ENCODE measurements around the gene NPFFR2. TPM values are rescaled to one million over a fixed set of nuclear protein-coding genes. Genes with fewer than 3 reads are reported as not detected.

The NPFFR2 gene
- total RNA-seq (2022; extraction: Qiagen RNA extraction; ENCODE audit: low read depth) = not detected in 5 replicates

DNA sequence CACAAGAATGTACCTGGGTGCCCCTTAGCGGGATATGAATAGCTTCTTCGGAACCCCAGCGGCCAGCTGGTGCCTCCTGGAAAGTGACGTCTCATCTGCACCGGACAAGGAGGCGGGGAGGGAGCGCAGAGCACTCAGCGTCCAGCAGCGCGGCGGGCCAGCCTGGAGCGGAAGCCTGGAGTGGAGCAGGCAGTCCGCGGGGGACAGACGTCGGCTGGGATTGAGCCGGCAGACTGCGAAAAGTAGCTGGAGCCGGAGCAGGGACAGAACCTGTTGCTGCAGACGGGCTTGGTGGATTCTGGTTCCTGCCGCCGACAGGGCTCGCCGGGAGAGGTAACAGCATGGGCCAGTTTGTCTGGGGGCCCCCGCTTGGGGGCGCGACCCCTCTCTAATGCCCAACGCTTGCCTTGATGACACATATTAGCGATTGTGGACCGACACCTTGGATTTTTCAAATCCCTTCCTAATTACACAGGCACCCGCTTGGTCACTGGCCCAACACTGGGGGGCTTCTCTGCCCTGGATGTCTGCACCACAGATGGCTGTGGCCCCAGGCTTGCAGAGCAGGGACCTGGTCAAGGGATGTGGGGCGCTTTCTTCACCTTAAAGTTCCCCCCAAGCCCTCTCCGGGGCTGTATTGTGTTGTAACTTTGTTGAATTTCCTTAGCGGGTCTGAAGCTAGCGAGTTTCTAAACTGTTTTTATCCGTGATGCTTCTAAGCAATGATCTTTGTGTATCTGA is at the start of gene NPFFR2:
NPFFR2 (plus strand) TSS at position 133 of the 741 bp plus-strand sequence. CDS start 96,592 bp downstream, outside the sequence.

Other genes with a start within 250 kb of the NPFFR2 start
- not detected in 5 replicates for gene GC, start 247.9 kb upstream of the NPFFR2 start, total RNA-seq (2022; extraction: Qiagen RNA extraction; ENCODE audit: low read depth)